ENCODE results near the gene INPP4B.

The INPP4B gene

GRCh38 chr4:142473218-142473959 is 372.7 kb downstream of the INPP4B start:
- DNase-seq (ENCODE audit: low read depth), result no peak

GRCh38 chr4:142467088-142467487 is 379.0 kb downstream of the INPP4B start:
- DNase-seq (ENCODE audit: low read depth), result no peak

- DNase-seq (ENCODE audit: low read depth), result no peak
Measured at GRCh38 chr4:142465526-142465925, 380.6 kb downstream of the INPP4B start.

GRCh38 chr4:142463206-142463605 is 382.9 kb downstream of the INPP4B start:
- no peak for DNase-seq (ENCODE audit: low read depth)

- DNase-seq (ENCODE audit: low read depth), result no peak
Measured at GRCh38 chr4:142452161-142452855, 393.8 kb downstream of the INPP4B start.

GRCh38 chr4:142449771-142450373 is 396.2 kb downstream of the INPP4B start:
- no peak for DNase-seq (ENCODE audit: low read depth)

GRCh38 chr4:142447009-142447408 is 399.1 kb downstream of the INPP4B start:
- no peak for DNase-seq (ENCODE audit: low read depth)

- DNase-seq (ENCODE audit: low read depth), result no peak
Measured at GRCh38 chr4:142443469-142443868, 402.6 kb downstream of the INPP4B start.

- DNase-seq (ENCODE audit: low read depth), result no peak
Measured at GRCh38 chr4:142440093-142440492, 406.0 kb downstream of the INPP4B start.

- no peak for DNase-seq (ENCODE audit: low read depth)
Measured at GRCh38 chr4:142435599-142436235, 410.4 kb downstream of the INPP4B start.

- DNase-seq (ENCODE audit: low read depth), result no peak
Measured at GRCh38 chr4:142434519-142435224, 411.4 kb downstream of the INPP4B start.

GRCh38 chr4:142428715-142429114 is 417.4 kb downstream of the INPP4B start:
- no peak for DNase-seq (ENCODE audit: low read depth)

- no peak for DNase-seq (ENCODE audit: low read depth)
Measured at GRCh38 chr4:142427456-142427855, 418.6 kb downstream of the INPP4B start.

- DNase-seq (ENCODE audit: low read depth), result no peak
Measured at GRCh38 chr4:142423861-142424260, 422.2 kb downstream of the INPP4B start.

GRCh38 chr4:142420311-142421095 is 425.6 kb downstream of the INPP4B start:
- no peak for DNase-seq (ENCODE audit: low read depth)

GRCh38 chr4:142419712-142420111 is 426.4 kb downstream of the INPP4B start:
- DNase-seq (ENCODE audit: low read depth), result no peak

- DNase-seq (ENCODE audit: low read depth), result no peak
Measured at GRCh38 chr4:142418697-142419096, 427.4 kb downstream of the INPP4B start.

- DNase-seq (ENCODE audit: low read depth), result no peak
Measured at GRCh38 chr4:142416711-142417275, 429.3 kb downstream of the INPP4B start.

GRCh38 chr4:142416121-142416520 is 430.0 kb downstream of the INPP4B start:
- DNase-seq (ENCODE audit: low read depth), result no peak

GRCh38 chr4:142414366-142414990 is 431.6 kb downstream of the INPP4B start:
- DNase-seq (ENCODE audit: low read depth), result no peak

Measured in stimulated activated CD8-positive, alpha-beta memory T cell treated with anti-CD3 and anti-CD28 coated beads, Interleukin-4, amount 100 ng/mL, for 24 hours (primary cell).